Stimulated activated CD4-positive, alpha-beta T cell treated with anti-CD3 and anti-CD28 coated beads, Interleukin-2, amount 100 ng/mL, for 4 hours (primary cell): ENCODE measurements around the gene CRMP1.
"Not testable (repeated sequence)": the region's sequence is repeated elsewhere in the genome, so short reads cannot be mapped to it uniquely, and the experiment has no call there.

Experiments used
- DNase-seq: peaks from one replicate; pipeline ENCODE4 v3.0.0-alpha.2; 2020; ENCODE audit warnings: low read depth

CRMP1 gene

GRCh38 chr4:5821665-5822358, 71.1 kb downstream of the CRMP1 start:
- DNase-seq: no peak

GRCh38 chr4:5816851-5817375, 76.0 kb downstream of the CRMP1 start:
- DNase-seq: no peak

- no peak for DNase-seq
These were observed 76.8 kb downstream of the CRMP1 start for GRCh38 chr4:5816101-5816500.

- no peak for DNase-seq
These were observed 77.2 kb downstream of the CRMP1 start for GRCh38 chr4:5815641-5816040.

- DNase-seq: no peak
These were observed 78.5 kb downstream of the CRMP1 start for GRCh38 chr4:5814421-5814820.

- DNase-seq: no peak
These were observed 79.0 kb downstream of the CRMP1 start for GRCh38 chr4:5813882-5814255.

GRCh38 chr4:5812506-5813229, 80.2 kb downstream of the CRMP1 start:
- no peak for DNase-seq

- DNase-seq: not testable (repeated sequence)
These were observed 80.8 kb downstream of the CRMP1 start for GRCh38 chr4:5812057-5812456.

- DNase-seq: no peak
These were observed 82.0 kb downstream of the CRMP1 start for GRCh38 chr4:5810770-5811430.

- no peak for DNase-seq
These were observed 82.7 kb downstream of the CRMP1 start for GRCh38 chr4:5810151-5810550.

GRCh38 chr4:5809216-5809776, 83.6 kb downstream of the CRMP1 start:
- DNase-seq: no peak

GRCh38 chr4:5808081-5808741, 84.7 kb downstream of the CRMP1 start:
- no peak for DNase-seq

- no peak for DNase-seq
These were observed 87.6 kb downstream of the CRMP1 start for GRCh38 chr4:5805270-5805669.

GRCh38 chr4:5804656-5805055, 88.2 kb downstream of the CRMP1 start:
- no peak for DNase-seq

GRCh38 chr4:5802565-5802964, 90.3 kb downstream of the CRMP1 start:
- DNase-seq: no peak

- no peak for DNase-seq
These were observed 91.2 kb downstream of the CRMP1 start for GRCh38 chr4:5801696-5802095.

- DNase-seq: no peak
These were observed 92.4 kb downstream of the CRMP1 start for GRCh38 chr4:5800496-5800895.

GRCh38 chr4:5799406-5799805, 93.5 kb downstream of the CRMP1 start:
- DNase-seq: no peak

- no peak for DNase-seq
These were observed 93.9 kb downstream of the CRMP1 start for GRCh38 chr4:5798946-5799345.

- DNase-seq: no peak
These were observed 94.4 kb downstream of the CRMP1 start for GRCh38 chr4:5798462-5798861.

- no peak for DNase-seq
These were observed 95.0 kb downstream of the CRMP1 start for GRCh38 chr4:5797866-5798265.

GRCh38 chr4:5796976-5797375, 95.9 kb downstream of the CRMP1 start:
- DNase-seq: no peak
